ENCODE results near the gene DUSP22.
"Not testable (repeated sequence)": the region's sequence is repeated elsewhere in the genome, so short reads cannot be mapped to it uniquely, and the experiment has no call there.

Gene DUSP22, protein sequence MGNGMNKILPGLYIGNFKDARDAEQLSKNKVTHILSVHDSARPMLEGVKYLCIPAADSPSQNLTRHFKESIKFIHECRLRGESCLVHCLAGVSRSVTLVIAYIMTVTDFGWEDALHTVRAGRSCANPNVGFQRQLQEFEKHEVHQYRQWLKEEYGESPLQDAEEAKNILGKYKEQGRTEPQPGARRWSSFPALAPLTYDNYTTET

GRCh38 chr6:291697-292505, at the start of gene DUSP22:
DUSP22 (plus strand) TSS chr6:292487; CDS start chr6:292540, 53 bp downstream.
- DNase-seq: no peak

DNA sequence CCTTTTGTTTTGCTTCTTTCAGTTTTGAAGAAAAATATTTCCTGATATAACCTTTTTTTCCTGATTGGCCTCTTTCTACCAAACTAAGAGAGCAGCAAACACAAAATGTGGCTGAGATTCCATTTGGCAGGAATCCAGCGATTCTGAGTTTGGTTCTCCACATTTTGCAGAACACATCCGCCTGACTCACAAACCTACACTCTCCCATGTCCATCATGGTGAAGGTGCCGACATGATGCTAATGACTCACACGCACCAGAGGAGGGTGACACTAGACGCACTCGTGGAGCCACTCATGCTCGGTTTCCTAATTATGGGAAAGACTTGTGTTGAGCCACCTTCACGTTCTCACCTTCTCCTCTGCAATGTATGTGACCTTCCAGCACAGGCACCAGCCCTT, 45.9 kb upstream of the DUSP22 start:
- DNase-seq: no peak

- DNase-seq: no peak
Measured at GRCh38 chr6:247351-247750, 44.9 kb upstream of the DUSP22 start.

DNA sequence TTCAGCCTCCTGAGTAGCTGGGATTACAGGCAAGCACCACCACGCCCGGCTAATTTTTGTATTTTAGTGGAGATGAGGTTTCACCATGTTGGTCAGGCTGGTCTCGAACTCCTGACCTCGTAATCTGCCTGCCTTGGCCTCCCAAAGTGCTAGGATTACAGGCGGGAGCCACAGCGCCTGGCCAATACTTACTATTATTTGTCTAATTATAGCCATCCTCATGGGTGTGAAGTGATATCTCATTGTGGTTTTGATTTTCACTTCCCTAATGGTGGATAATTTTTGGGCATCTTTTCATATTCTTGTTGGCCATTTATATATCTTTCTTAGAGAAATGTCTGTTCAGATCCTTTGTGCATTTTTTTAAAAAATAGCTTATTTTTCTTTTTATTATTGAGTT, 44.2 kb upstream of the DUSP22 start:
- not testable (repeated sequence) for DNase-seq

- no peak for DNase-seq
Measured at GRCh38 chr6:250676-251075, 41.6 kb upstream of the DUSP22 start.

DNA sequence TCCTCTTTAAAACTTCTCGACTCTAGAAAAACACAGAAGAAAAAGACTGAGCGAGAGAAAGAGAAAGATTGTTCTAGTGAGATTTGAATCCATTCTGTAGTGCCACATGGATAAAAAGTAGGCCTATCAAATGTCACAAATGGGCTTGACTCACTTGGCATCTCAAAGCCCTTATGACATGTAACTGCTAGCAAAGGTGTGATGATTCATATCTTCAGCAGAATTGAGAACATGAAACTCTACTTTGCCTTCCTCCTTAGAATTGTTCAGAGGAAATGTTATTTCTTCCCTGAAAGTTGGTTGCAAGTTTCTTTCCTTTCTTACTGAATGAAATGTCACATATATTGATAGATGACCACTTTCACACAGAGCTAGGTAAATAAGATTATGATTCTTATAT, 40.4 kb upstream of the DUSP22 start:
- DNase-seq: no peak

GRCh38 chr6:252775-253535, 39.3 kb upstream of the DUSP22 start:
- no peak for DNase-seq

DNA sequence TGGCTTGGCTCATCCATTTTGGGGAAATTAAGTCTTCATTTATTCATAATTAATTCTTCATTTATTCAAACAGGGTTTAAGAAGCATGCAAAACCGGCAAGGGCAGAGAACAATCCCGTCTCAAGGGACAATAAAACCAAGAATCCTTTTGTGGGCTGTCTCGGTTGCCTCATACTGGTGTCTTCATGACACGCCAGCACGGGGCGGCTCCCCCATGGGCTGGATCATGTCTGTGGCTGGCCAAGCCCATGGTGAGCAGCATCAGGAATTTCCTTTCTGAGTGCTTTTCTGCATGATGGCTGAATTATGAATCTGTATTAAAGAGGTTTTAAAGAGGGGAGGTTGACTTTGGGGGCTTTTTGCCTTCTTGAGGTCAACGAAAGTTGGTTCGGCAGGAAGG, 38.3 kb upstream of the DUSP22 start:
- DNase-seq: no peak

- DNase-seq: no peak
Measured at GRCh38 chr6:255041-255750, 37.1 kb upstream of the DUSP22 start.

GRCh38 chr6:255751-256083, 36.6 kb upstream of the DUSP22 start:
- DNase-seq: no peak

DNA sequence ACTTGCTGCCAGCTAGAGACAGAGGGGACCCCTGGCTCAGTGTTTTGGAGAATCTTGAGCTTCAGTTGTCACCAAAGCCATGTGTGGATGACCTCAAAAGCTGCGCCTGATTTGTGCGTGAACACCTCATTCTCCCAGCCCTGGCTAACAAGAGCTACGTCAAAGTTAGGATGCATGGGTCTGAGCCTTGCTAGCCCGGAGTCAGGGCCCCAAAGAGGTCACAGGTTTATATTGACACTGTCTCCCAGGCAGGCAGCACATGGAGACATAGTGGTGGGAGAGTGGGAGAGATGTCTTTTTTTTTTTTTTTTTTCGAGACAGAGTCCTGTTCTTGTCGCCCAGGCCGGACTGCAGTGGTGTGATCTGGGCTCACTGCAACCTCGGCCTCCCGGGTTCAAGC, 36.1 kb upstream of the DUSP22 start:
- no peak for DNase-seq

- no peak for DNase-seq
Measured at GRCh38 chr6:257031-257725, 35.1 kb upstream of the DUSP22 start.

DNA sequence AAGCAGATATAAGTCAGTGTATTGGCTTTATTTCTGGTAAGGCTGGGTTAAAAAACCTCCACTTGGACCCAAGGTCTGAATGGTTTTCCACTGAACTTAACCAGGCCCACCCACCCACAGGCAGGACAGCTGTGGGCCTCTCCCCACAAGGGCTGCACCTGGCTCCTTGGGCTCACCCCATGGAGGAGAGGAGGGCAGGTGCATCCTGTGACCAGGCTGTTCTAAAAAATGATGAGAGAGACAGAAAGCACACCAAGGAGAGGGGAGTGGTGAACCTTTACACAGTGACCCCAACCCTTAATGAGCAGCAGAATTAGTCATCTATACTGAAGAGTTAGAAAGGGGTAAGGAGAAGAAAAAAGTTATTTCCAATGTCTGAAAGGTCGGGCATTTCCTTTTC, 34.5 kb upstream of the DUSP22 start:
- no peak for DNase-seq

- no peak for DNase-seq
Measured at GRCh38 chr6:259316-259715, 33.0 kb upstream of the DUSP22 start.

DNA sequence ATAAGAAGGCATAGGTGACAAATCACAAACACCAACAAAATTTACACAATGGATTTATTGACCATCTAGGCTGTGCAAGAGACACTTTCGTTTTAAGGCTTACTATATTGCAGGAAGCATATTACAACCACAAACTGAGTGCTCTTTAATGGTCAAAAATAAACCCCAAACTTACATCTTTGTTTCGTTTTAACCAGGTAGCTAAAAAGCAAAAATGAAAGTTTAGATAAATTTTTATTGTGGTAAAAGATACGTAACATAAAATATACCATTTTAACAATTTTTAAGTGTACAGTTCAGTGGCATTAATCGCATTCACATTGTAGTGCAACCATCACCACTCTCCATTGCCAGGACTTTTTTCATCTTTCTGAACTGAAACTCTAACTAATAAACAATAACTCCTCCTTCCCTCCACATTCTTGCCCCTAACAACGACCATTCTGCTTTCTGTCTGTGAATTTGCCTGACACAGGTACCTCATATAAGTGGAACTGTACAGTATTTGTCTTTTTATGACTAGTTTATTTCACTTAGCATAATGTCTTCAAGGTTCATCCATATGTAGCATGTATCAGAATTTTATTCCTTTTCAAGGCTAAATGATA, 32.3 kb upstream of the DUSP22 start:
- DNase-seq: no peak

DNA sequence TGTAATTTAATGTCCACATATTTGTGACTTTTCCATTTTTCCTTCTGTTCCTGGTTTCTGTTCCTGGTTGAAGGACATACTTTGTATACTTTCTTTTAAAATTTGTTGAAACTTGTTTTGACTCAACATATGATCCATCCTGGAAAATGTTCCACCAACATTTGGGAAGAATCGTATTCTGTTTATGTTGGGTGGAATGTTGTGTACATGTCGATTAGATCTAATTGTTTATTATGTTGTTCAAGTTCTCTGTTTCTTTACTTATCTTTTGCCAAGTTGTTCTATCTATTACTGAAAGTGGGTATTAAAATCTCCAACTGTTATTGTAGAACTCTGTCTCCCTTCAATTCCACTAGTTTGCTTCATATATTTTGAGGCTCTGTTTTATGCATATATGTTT, 27.7 kb upstream of the DUSP22 start:
- DNase-seq: no peak

- DNase-seq: no peak
Measured at GRCh38 chr6:268394-268935, 23.8 kb upstream of the DUSP22 start.

GRCh38 chr6:273551-274058, 18.7 kb upstream of the DUSP22 start:
- no peak for DNase-seq

GRCh38 chr6:277746-278145, 14.5 kb upstream of the DUSP22 start:
- DNase-seq: no peak

DNA sequence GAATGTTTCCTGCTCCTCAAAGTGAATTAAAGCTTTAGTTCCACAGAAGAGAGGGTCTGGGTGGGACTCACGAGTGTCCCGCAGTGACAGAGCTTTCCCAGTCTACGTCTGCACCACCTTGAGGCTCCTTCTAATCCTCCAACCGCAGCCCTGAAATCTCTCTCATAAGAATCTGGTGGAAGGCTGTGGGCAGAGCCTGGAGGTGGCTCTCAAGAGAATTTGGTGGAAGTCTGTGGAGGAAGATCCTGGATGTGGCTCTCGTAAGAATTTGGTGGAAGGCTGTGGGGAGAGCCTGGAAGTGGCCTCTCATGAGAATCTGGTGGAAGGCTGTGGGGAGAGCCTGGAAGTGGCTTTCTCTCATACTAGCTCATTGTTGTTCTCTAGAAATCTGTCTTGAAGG, 13.8 kb upstream of the DUSP22 start:
- DNase-seq: no peak

GRCh38 chr6:279341-280029, 12.8 kb upstream of the DUSP22 start:
- DNase-seq: no peak

Data from NCI-H526 treated with DMSO at 0.1 percent for 48 hours (cell line).